Mesendoderm (in vitro differentiated cells): ENCODE measurements around the gene SDK1.

Experiments used
- DNase-seq: peaks from one replicate; pipeline ENCODE4 v3.0.0; 2013
- H2AK5ac ChIP-seq: 2 replicates; pipeline ENCODE4 v1.6.1; 2013; ENCODE audit warnings: low read length, inconsistent platforms
- H2BK120ac ChIP-seq: 2 replicates; pipeline ENCODE4 v1.6.1; 2013; ENCODE audit warnings: low read depth, mild to moderate bottlenecking, low read length, moderate library complexity, mixed read lengths
- H2BK15ac ChIP-seq: replicated peaks from 2 replicates; pipeline ENCODE4 v1.6.1; 2013; ENCODE audit warnings: low read depth, mild to moderate bottlenecking, moderate library complexity
- H2BK5ac ChIP-seq: 2 replicates; pipeline ENCODE4 v1.6.1; 2013; ENCODE audit warnings: low read length, inconsistent platforms
- H3K18ac ChIP-seq: 2 replicates; pipeline ENCODE4 v1.6.1; 2013; ENCODE audit warnings: mild to moderate bottlenecking, low read length, mixed read lengths
- H3K23ac ChIP-seq: one replicate; pipeline ENCODE4 v1.6.1; 2013; ENCODE audit warnings: low read length
- H3K27ac ChIP-seq: 2 replicates; pipeline ENCODE4 v1.5.1; 2013; ENCODE audit warnings: low read depth, mild to moderate bottlenecking, inconsistent platforms, low read length, moderate library complexity
- H3K27me3 ChIP-seq: 2 replicates; pipeline ENCODE4 v1.6.1; 2013; ENCODE audit warnings: low read length, control low read depth, mild to moderate bottlenecking, inconsistent platforms; ENCODE audit not compliant: insufficient read depth, poor library complexity
- H3K36me3 ChIP-seq: 2 replicates; pipeline ENCODE4 v1.6.1; 2013; ENCODE audit warnings: low read length, inconsistent platforms; ENCODE audit not compliant: control insufficient read depth, insufficient read depth
- H3K4ac ChIP-seq: one replicate; pipeline ENCODE4 v1.6.1; 2013; ENCODE audit warnings: low read depth, mild to moderate bottlenecking, low read length, moderate library complexity
- H3K4me1 ChIP-seq: 2 replicates; pipeline ENCODE4 v1.6.1; 2013; ENCODE audit warnings: low read depth, low read length, inconsistent platforms; ENCODE audit not compliant: control insufficient read depth
- H3K4me2 ChIP-seq: 2 replicates; pipeline ENCODE4 v1.6.1; 2013; ENCODE audit warnings: low read length
- H3K4me3 ChIP-seq: 2 replicates; pipeline ENCODE4 v1.5.1; 2013; ENCODE audit warnings: mild to moderate bottlenecking, low read length
- H3K56ac ChIP-seq: one replicate; pipeline ENCODE4 v1.6.1; 2013; ENCODE audit warnings: low read length
- H3K79me1 ChIP-seq: 2 replicates; pipeline ENCODE4 v1.6.1; 2013; ENCODE audit warnings: low read length, inconsistent platforms
- H3K79me2 ChIP-seq: 2 replicates; pipeline ENCODE4 v1.6.1; 2013; ENCODE audit warnings: mild to moderate bottlenecking, low read length; ENCODE audit not compliant: control insufficient read depth, insufficient read depth
- H3K9ac ChIP-seq: 2 replicates; pipeline ENCODE4 v1.6.1; 2013; ENCODE audit warnings: low read length, inconsistent platforms
- H4K5ac ChIP-seq: one replicate; pipeline ENCODE4 v1.6.1; 2013; ENCODE audit warnings: low read length
- H4K8ac ChIP-seq: one replicate; pipeline ENCODE4 v1.6.1; 2013; ENCODE audit warnings: low read depth, mild to moderate bottlenecking, control low read depth, low read length, moderate library complexity
- WGBS: extraction: QIAGEN DNeasy Blood & Tissue Kit; methylation state at CpG from one replicate; pipeline ENCODE4 v1.1.7; 2013; ENCODE audit warnings: low lambda C conversion rate, missing lambda C conversion rate; ENCODE audit not compliant: insufficient coverage; ENCODE audit errors: extremely low coverage; 5-methylcytosine and 5-hydroxymethylcytosine counted together

The SDK1 gene

GRCh38 chr7:3790803-3791202, 489.8 kb downstream of the SDK1 start:
- Histone ChIP-seq H4K5ac (no peak overlapping the region), H3K4me2 (no peak overlapping the region), H4K8ac (no peak overlapping the region), H3K23ac (no peak overlapping the region), H2BK5ac (no peak overlapping the region), H3K79me1 (no peaks in the 10 kb centered on the region), H2BK120ac (no peak overlapping the region), H3K18ac (no peak overlapping the region), H3K4me3 (no peak overlapping the region), H3K4me1 (no peaks in the 10 kb centered on the region), H2BK15ac (no peak overlapping the region), H3K9ac (no peak overlapping the region), H3K36me3 (no peaks in the 10 kb centered on the region), H3K79me2 (no peaks in the 10 kb centered on the region), H3K4ac (no peak overlapping the region), H2AK5ac (no peak overlapping the region), H3K56ac (no peak overlapping the region), H3K27ac (no peak overlapping the region), H3K27me3 (no peaks in the 10 kb centered on the region)
- WGBS, result no CpG with 5 or more reads among the region's 2 CpGs
- no peak for DNase-seq

- H3K23ac ChIP-seq, result no peak overlapping the region
- H3K9ac ChIP-seq, result no peak overlapping the region
- H2AK5ac ChIP-seq, result no peak overlapping the region
- H3K36me3 ChIP-seq, result no peaks in the 10 kb centered on the region
- H3K4ac ChIP-seq, result no peak overlapping the region
- H2BK15ac ChIP-seq, result no peak overlapping the region
- H4K8ac ChIP-seq, result no peak overlapping the region
- no peaks in the 10 kb centered on the region for H3K79me1 ChIP-seq
- WGBS, result no CpG with 5 or more reads among the region's 9 CpGs
- no peak overlapping the region for H3K56ac ChIP-seq
- H3K27ac ChIP-seq, result no peak overlapping the region
- no peaks in the 10 kb centered on the region for H3K27me3 ChIP-seq
- H3K4me3 ChIP-seq, result no peak overlapping the region
- no peak overlapping the region for H3K4me2 ChIP-seq
- no peak overlapping the region for H4K5ac ChIP-seq
- DNase-seq, result no peak
- no peak overlapping the region for H2BK120ac ChIP-seq
- H2BK5ac ChIP-seq, result no peak overlapping the region
- no peak overlapping the region for H3K18ac ChIP-seq
- H3K79me2 ChIP-seq, result no peaks in the 10 kb centered on the region
- H3K4me1 ChIP-seq, result no peaks in the 10 kb centered on the region
Observed at GRCh38 chr7:3791327-3791726, 490.3 kb downstream of the SDK1 start.

GRCh38 chr7:3795141-3795540, 494.1 kb downstream of the SDK1 start:
- DNase-seq, result no peak
- H2BK120ac ChIP-seq, result no peak overlapping the region
- H3K4me2 ChIP-seq, result no peak overlapping the region
- no peak overlapping the region for H3K56ac ChIP-seq
- H3K36me3 ChIP-seq, result no peaks in the 10 kb centered on the region
- no peak overlapping the region for H2AK5ac ChIP-seq
- no peak overlapping the region for H3K4me3 ChIP-seq
- no peak overlapping the region for H3K27ac ChIP-seq
- H3K79me2 ChIP-seq, result no peaks in the 10 kb centered on the region
- H3K79me1 ChIP-seq, result no peaks in the 10 kb centered on the region
- no peak overlapping the region for H4K5ac ChIP-seq
- no peak overlapping the region for H3K18ac ChIP-seq
- no peak overlapping the region for H2BK5ac ChIP-seq
- H4K8ac ChIP-seq, result no peak overlapping the region
- no CpG with 5 or more reads among the region's 4 CpGs for WGBS
- H3K9ac ChIP-seq, result no peak overlapping the region
- no peak overlapping the region for H2BK15ac ChIP-seq
- no peaks in the 10 kb centered on the region for H3K4me1 ChIP-seq
- no peaks in the 10 kb centered on the region for H3K27me3 ChIP-seq
- no peak overlapping the region for H3K4ac ChIP-seq
- H3K23ac ChIP-seq, result no peak overlapping the region

GRCh38 chr7:3795781-3796180, 494.7 kb downstream of the SDK1 start:
- DNase-seq, result no peak
- H4K5ac ChIP-seq, result no peak overlapping the region
- H3K79me2 ChIP-seq, result no peaks in the 10 kb centered on the region
- no peak overlapping the region for H2BK5ac ChIP-seq
- no peaks in the 10 kb centered on the region for H3K4me1 ChIP-seq
- no peaks in the 10 kb centered on the region for H3K36me3 ChIP-seq
- no peaks in the 10 kb centered on the region for H3K79me1 ChIP-seq
- H4K8ac ChIP-seq, result no peak overlapping the region
- H3K4me2 ChIP-seq, result no peak overlapping the region
- H3K9ac ChIP-seq, result no peak overlapping the region
- WGBS, result no CpG with 5 or more reads among the region's 3 CpGs
- no peak overlapping the region for H3K4ac ChIP-seq
- no peaks in the 10 kb centered on the region for H3K27me3 ChIP-seq
- H3K4me3 ChIP-seq, result no peak overlapping the region
- H3K23ac ChIP-seq, result no peak overlapping the region
- H2BK15ac ChIP-seq, result no peak overlapping the region
- H2BK120ac ChIP-seq, result no peak overlapping the region
- no peak overlapping the region for H3K56ac ChIP-seq
- no peak overlapping the region for H2AK5ac ChIP-seq
- no peak overlapping the region for H3K27ac ChIP-seq
- no peak overlapping the region for H3K18ac ChIP-seq

GRCh38 chr7:3805151-3805550, 504.1 kb downstream of the SDK1 start:
- no peaks in the 10 kb centered on the region for H3K36me3 ChIP-seq
- no peak overlapping the region for H3K4me3 ChIP-seq
- no peaks in the 10 kb centered on the region for H3K4me1 ChIP-seq
- H3K79me2 ChIP-seq, result no peaks in the 10 kb centered on the region
- no peak overlapping the region for H4K5ac ChIP-seq
- H3K56ac ChIP-seq, result no peak overlapping the region
- H2BK5ac ChIP-seq, result no peak overlapping the region
- H2BK120ac ChIP-seq, result no peak overlapping the region
- no peak overlapping the region for H2AK5ac ChIP-seq
- peak; percentile 19 for DNase-seq
- H2BK15ac ChIP-seq, result no peak overlapping the region
- no CpG with 5 or more reads among the region's 3 CpGs for WGBS
- H3K79me1 ChIP-seq, result no peaks in the 10 kb centered on the region
- no peak overlapping the region for H3K9ac ChIP-seq
- H3K27ac ChIP-seq, result no peak overlapping the region
- H3K4me2 ChIP-seq, result no peak overlapping the region
- no peak overlapping the region for H3K23ac ChIP-seq
- no peak overlapping the region for H4K8ac ChIP-seq
- no peak overlapping the region for H3K18ac ChIP-seq
- no peaks in the 10 kb centered on the region for H3K27me3 ChIP-seq
- no peak overlapping the region for H3K4ac ChIP-seq

- no peak overlapping the region for H3K27ac ChIP-seq
- no peaks in the 10 kb centered on the region for H3K36me3 ChIP-seq
- no peak overlapping the region for H3K4me2 ChIP-seq
- H3K23ac ChIP-seq, result no peak overlapping the region
- DNase-seq, result no peak
- no CpG with 5 or more reads among the region's 8 CpGs for WGBS
- H3K27me3 ChIP-seq, result no peaks in the 10 kb centered on the region
- H4K8ac ChIP-seq, result no peak overlapping the region
- no peak overlapping the region for H2BK15ac ChIP-seq
- H2BK120ac ChIP-seq, result no peak overlapping the region
- no peak overlapping the region for H2BK5ac ChIP-seq
- no peak overlapping the region for H3K9ac ChIP-seq
- H3K79me1 ChIP-seq, result no peaks in the 10 kb centered on the region
- H3K4ac ChIP-seq, result no peak overlapping the region
- H3K56ac ChIP-seq, result no peak overlapping the region
- H2AK5ac ChIP-seq, result no peak overlapping the region
- no peak overlapping the region for H3K4me3 ChIP-seq
- H3K79me2 ChIP-seq, result no peaks in the 10 kb centered on the region
- H3K4me1 ChIP-seq, result no peaks in the 10 kb centered on the region
- no peak overlapping the region for H4K5ac ChIP-seq
- H3K18ac ChIP-seq, result no peak overlapping the region
Observed at GRCh38 chr7:3806516-3806915, 505.5 kb downstream of the SDK1 start.
